GM18502 (cell line): ENCODE measurements around the gene FBXO10.
"Not testable (repeated sequence)": the region's sequence is repeated elsewhere in the genome, so short reads cannot be mapped to it uniquely, and the experiment has no call there.

Source experiments
- ATAC-seq: cut with Tn5 transposase; IDR thresholded peaks from one replicate; pipeline ENCODE4 v1.9.1; 2021; ENCODE audit warnings: mild to moderate bottlenecking; ENCODE audit not compliant: unreplicated experiment, poor library complexity

The FBXO10 gene, protein sequence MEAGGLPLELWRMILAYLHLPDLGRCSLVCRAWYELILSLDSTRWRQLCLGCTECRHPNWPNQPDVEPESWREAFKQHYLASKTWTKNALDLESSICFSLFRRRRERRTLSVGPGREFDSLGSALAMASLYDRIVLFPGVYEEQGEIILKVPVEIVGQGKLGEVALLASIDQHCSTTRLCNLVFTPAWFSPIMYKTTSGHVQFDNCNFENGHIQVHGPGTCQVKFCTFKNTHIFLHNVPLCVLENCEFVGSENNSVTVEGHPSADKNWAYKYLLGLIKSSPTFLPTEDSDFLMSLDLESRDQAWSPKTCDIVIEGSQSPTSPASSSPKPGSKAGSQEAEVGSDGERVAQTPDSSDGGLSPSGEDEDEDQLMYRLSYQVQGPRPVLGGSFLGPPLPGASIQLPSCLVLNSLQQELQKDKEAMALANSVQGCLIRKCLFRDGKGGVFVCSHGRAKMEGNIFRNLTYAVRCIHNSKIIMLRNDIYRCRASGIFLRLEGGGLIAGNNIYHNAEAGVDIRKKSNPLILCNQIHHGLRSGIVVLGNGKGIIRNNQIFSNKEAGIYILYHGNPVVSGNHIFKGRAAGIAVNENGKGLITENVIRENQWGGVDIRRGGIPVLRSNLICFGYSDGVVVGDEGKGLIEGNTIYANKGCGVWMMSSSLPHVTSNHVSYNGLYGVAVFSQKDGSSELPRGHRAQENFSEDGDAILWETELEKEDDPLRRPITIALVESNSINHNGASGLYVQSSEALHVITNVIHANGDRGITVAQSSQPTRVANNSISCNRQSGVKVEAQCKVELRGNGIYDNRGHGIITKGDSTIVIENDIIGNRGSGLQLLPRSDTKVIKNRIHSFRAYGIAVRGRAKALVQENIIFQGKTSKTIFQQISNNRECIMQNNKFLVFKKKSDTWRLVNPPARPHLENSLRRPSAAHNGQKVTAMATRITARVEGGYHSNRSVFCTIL

DNA sequence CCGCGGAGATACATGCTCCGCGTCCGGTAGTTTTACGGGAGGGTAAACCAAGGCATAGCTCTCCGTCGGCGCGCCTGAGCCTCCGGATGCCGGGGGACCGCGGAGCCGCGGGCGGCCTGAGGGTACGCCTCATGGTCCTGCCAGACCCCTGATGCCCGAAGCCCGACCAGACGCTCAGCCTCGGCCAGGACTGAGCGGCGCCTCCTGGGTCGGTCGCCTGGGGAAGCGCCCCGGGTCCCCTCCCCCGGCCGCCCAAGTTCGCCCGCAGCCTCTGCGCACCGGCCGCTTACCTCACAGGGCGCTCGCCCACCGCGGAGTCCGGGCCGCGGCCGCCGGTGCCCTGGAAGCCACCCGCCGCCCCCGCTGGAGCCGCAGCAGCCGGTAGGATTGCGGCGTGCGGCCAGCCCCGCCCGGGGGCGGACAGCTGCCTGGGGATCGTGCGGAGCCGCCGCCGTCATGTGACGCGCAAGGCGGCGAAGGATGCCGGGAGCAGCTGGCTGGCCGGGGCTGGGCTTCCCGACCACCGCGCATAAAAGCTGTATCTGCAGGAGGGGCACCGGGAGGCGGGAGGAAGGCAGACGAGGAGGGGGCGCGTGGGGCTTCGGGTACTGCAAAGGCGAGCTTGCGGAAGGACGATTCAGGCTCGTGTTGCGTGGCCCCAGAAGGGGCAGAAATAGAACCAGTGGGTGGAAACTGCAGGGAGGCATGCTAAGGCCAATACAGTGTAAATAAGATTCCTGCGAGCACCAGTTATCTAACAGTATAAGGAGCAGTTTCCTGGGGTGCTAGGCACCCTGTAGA, at the start of gene FBXO10:
TSS of gene FBXO10 (minus strand) at position 460 of the 801 bp plus-strand sequence. CDS start 34,612 bp downstream, outside the sequence.
- peak; percentile 84 for ATAC-seq

DNA sequence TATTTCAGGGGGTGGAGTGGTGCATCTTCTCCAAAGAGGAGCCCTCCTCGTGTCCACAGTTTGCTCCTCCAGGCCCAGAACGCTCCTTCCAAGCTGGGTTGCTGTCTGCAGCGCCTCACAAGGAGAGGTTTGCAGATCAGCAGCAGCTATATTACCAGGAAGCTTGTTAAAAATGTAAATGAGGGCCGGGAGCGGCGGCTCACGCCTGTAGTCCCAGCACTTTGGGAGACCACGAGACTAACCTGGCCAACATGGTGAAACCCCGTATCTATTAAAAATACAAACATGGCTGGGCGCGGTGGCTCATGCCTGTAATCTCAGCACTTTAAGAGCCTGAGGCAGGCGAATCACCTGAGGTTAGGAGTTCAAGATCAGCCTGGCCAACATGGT, 49.6 kb upstream of the FBXO10 start:
- no peak for ATAC-seq

DNA sequence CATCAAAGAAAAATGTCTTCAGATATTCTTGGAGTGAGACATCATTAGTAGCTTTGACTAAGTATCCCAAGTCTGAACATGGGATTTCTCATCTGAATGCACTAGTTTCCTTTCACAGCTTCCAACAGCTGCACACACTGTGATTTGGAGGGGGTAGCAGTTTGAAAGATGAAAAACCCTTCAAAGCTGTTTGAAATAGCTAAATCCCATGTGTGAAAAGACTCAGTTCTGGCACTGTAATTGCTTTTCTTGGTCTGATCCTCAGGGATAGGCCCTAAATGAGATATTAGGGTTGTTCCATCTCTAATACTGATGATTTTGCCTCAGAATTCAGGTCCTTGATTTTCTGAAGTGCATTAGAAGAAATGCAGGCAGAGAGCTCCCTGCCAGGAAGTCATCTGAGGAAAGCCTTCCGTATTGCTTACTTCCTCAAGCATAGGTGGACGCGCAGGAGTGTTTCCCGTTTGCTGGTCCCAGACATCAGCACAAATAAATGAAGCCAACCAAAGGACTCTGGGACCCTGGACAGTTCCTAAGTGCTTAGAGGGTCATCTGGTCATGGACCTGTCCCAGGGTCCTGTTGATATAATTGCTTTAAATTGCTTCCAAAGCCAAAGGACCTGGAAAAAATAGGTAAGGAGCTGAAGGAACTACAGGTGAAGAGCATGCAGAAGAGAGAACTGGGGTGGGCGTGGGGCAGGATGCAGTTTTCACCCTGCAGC, 49.0 kb upstream of the FBXO10 start:
- ATAC-seq, result no peak

DNA sequence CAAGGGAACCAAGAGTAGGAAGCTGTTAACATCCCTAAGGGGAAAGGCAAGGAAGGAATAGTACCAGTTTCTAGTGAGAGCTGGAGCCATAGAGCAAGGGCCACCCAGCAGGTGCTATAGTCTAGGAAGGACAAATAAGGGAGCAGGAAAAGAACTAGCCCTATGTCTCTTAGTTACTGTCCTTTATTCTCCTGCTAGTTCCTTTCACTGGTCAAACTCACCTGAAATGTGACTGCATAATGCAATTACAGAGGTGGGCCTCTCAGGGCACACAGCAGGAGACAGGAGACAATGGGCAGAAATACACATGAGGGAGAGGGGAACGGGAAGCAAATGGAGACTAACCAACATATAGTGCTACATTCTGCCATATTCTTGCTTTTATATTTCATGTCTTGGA, 47.9 kb upstream of the FBXO10 start:
- ATAC-seq, result no peak

DNA sequence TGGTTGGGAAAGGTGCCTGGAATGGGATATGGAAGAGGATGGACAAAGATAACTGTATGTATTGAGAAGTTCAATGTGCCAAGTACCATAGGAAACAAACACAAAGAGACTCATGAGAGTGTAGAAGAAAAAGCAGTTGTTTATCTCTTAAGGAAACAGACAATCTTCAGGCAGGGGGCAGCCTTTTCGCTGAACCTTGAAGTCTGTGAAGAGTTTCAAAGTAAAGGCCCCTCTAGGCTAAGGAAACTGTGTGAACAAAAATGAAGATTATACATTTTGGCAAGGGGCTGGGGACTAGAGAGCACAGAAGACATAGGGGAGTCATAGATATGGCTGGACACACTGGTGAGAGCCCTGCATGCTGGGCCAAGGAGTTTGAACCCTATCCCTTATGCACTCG, 47.1 kb upstream of the FBXO10 start:
- ATAC-seq, result no peak

DNA sequence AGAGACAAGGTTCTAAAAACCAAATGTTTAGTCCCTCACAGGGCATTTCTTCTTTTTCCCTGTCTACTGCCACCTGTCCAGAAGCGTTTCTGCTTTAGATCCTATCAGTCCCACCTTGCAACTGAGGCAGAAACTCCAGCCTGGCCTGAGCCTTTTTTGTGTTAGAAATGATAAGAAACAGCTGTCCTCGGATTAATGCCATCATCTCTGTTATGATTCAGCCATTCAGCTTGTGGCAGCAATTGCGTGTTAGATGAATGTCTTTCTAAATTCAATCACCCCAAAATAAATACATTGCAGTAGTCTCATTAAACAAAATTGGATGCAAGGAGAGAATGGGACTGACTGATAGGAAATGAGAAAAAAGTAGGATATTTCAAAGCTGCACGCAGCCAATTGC, 46.3 kb upstream of the FBXO10 start:
- ATAC-seq, result no peak

DNA sequence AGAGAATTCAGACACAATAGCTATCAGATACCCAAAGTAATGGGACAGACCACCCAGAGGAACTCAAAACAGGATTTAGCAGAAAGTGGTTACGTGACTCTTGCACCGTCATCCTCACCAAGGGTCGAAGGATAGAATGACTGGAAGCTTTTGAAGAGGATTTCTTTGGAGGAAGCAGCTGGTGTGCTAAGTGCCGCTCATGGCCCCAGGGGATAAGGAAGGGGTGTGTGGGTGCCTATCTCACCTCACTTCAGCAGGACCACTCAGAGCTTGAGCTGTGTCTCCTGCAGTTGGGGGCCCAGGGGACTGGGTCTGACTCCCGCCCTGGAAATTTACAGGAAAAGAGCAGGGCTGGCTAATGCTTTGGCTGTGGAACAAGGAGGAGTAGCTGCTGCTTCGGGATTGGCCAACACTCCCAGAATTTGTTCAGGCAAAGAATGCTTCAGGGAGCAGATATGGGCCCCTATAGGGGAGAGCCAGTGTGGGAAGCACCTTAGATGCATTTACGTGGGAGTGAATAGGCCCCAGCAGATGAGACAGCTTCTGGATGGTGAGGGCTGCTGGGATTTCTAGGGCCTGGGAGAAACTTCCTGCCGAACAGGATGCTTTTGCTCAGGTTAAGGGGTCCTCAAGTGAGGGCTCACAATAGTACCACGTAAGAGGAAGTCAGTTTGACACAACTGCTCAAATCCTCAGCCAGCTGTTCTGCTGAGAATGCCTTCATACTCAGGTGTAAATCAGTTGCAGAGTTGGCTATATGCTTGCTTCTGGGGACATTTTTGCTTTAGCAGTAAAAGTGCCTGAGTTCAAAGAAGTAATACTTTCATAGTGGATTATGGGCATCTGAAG, 45.3 kb upstream of the FBXO10 start:
- no peak for ATAC-seq

DNA sequence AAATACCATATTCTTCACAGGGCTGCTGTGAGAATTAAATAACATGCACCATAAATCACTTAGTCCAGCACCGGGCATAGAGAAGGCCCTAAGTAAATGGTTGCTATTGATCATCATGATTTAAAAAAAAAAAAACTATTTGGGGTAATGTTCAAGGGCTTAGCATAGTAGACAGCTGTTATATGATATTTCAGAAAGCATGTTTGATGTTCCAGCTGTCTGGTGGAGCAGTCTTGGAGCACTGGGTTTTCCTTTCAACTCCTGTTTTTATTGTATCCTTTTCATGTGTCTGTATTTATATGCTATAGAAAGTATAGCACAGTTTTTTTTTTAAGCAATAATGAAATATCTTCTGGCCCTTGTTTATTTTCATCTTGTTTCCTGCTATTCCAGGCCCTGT, 44.2 kb upstream of the FBXO10 start:
- ATAC-seq, result no peak

DNA sequence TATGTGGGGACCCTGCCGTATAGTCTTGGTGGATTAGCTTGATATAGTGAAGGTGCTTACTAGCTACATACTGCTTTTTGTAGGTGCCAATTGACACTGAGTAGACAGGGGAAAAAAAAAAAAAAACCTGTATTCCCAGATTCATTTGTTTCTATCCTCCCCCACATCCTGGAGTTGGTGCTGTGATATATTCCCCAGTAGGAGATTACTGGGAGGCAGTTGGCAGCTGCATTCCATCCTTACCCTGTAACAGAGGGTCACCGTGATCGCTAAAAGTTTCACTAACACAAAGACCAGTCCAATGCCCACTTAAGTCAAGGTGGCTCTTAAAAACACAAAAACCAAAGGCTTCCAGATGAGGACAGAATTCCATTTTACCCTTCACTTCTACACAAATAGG, 43.6 kb upstream of the FBXO10 start:
- no peak for ATAC-seq

DNA sequence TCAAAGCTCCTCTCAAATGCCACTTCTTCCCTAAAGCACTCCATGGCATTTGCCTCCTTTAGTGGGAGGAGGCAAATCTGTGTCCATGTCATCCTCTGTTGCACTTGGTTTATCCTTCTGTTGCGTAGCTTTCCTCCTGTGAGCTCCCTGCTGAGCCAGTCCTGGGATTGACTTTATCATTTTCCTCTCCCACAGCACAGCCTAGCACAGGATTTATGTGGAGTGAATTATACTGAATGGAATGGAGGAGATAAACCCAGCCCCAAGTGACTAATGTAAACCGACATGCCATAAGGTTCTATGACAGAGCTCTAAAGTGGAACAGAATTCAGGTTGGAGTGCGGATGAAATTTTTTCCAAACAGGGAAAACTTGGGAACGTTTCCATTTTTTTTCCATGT, 42.6 kb upstream of the FBXO10 start:
- ATAC-seq, result no peak

DNA sequence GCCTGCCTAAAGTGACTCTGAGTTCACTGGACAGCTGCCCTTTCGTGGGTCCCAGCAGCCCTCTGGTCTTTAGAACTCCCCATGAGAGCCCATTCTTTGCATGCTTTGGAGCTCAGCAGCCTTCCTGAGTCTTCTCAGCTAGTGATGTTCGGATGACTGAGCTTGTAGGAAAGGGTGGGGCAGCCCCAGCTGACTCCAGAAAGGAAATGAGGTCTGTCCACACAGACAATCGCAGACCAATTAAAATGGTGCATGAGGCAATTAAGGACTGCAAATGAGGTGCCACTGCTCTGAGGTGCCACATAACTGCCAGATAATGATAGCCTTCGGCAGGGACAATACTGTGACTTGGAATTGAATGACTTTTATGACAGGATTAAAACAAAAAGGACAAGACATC, 41.7 kb upstream of the FBXO10 start:
- ATAC-seq, result no peak

DNA sequence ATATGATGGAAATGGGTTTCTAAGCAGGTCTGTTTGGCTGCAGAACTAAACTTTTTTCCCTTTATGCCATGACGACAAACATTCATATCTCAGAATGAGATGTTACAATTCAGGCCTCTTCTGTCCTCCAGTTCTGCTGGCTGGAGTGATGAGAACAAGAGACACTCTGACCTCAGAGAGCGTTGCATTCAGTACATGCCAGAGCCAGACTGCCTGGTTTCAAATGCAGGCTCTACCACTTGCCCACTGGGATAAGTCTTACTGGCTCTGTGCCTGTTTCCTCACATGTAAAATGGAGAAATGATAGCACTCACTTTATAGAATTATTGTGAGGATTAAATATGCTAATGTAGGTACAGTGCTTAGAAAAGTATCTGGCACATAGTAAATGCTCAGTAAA, 41.0 kb upstream of the FBXO10 start:
- no peak for ATAC-seq

DNA sequence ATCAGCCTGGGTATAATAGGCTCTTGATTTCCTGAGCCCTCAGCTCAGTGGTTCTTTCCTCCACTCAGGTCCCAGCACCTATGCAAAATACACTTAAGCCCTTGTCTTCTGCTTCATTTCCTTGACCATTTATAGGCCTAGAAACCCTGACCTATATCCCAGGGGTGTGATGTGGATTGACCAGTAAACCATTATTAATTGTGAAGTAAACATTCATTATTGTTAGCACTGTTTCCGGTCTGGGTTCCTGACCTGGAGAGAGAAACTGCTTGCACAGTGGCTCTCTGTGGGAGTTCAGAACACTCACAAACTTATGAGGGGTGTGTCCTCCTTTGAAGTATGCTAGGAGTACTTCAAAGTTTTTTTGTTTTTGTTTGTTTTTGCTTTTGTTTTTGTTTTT, 35.8 kb upstream of the FBXO10 start:
- no peak for ATAC-seq

DNA sequence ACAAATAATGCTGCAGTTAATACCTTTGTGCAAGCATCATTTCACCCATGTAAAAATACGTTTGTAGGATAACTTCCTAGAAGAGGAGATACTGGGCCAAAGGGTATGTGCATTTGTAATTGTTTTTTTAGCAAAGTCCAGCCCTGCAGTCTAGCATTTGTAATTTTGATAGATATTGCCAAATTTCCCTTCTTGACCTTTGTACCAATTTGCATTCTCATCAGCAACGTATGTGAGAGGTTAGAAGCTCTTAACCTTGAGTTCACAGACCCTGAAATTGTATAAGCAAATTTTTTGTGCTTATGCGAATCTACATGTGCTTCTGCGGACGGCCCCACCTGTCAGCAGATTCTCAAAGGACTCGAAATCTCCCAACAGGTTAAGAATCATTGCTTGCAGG, 34.8 kb upstream of the FBXO10 start:
- ATAC-seq, result no peak

DNA sequence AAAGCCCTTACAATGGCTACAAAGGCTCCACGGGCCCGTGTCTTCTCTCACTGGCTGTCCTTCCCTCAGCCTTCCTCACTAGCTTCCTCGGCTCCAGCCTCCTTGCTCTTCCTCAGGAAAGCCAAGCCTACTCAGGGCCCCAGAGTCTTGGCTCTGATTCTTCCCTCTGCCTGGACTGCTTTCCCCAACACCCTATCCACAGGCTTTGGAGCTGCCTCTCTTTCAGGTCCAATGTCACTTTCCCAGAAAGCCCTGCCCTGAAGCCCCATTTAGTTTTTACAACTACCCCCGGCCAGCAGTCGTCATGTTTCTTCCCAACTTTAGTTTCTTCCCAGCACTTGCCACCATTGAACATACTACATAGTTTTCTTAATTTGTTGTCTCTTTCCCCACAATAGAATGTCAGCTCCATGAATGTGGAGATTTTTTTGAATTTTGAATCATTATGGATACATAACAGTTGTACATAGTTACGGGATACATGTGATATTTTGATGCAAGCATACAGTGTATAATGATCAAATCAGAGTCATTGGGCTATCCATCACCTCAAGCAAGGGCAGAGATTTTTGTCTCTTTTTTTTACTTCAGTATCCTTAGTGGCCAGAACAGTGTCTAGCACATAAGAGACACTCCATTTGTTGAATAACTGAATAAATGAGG, 33.7 kb upstream of the FBXO10 start:
- no peak for ATAC-seq

DNA sequence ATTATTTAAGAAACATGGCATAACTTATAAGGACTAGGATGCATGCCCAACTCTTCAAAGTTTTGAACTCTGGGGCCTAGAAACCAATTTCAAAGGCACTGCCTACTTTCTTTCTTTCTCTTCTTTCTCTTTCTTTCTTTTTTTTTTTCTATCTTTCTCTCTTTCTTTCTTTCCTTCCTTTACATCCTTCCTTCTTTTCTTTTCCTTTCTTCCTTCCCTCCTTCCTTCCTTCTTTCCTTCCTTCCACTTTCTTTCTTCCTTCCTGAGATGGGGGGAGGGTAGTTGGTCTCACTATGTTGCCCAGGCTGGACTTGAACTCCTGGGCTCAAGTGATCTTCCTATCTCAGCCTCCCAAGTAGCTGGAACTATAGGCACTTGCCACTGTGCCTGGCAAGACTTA, 32.1 kb upstream of the FBXO10 start:
- no peak for ATAC-seq

DNA sequence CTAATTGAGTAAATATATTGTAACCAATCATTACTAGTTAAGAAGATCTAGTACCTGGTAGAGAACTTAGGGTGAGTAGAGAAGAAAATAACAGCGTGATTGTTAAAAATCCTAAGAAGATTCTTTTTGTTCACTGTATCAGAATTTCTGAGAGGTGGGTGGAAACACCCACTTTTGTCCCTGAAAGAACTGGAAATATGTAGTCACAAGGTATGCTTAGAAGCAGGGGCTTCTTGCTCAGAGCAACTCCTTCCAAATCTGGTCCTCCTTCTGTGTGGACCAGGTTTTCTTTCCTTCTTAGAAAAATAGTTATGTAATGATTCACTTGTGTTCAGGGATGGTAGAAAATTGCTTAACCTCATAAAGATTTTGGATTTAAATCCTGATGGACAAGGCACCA, 28.1 kb upstream of the FBXO10 start:
- ATAC-seq, result no peak

DNA sequence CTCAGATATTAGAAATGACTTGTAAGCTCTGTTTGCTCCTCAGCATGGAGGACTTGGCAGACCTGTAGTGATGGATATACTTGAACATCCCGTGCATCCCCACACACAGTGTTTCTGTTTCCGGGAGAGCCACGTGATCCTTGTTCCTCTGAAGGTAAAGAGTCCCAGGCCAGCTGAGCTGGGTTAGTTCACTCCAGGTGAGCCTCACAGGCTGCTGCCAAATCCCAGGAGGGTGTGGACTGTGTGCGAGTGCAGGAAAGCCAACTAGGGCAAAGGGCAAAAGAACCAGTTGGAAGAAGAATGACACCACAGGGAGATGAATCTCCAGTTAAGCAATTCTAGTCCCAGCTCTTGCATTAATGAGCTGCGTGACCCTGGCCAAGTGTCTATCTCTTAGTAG, 26.6 kb upstream of the FBXO10 start:
- no peak for ATAC-seq

DNA sequence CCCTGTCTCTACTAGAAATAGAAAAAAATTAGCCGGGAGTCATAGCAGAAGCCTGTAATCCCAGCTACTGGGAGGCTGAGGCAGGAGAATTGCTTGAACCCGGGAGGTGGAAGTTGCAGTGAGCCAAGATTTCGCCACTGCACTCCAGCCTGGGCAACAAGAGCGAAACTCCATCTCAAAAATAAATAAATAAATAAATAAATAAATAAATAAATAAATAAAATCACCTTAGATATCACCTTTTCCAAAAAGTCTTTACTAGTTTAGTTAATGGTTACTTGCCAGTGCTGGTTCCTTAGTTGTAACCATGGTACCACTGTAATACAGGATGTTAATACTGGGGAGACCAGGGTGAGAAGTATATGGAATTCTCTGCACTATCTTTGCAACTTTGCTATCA, 25.9 kb upstream of the FBXO10 start:
- ATAC-seq, result not testable (repeated sequence)
